GM18858 (cell line): ENCODE results near the gene NCOR1.

ENCODE experiments used
- ATAC-seq: cut with Tn5 transposase; IDR thresholded peaks from one replicate; pipeline ENCODE4 v1.9.1; 2021; ENCODE audit not compliant: unreplicated experiment

The NCOR1 gene

DNA sequence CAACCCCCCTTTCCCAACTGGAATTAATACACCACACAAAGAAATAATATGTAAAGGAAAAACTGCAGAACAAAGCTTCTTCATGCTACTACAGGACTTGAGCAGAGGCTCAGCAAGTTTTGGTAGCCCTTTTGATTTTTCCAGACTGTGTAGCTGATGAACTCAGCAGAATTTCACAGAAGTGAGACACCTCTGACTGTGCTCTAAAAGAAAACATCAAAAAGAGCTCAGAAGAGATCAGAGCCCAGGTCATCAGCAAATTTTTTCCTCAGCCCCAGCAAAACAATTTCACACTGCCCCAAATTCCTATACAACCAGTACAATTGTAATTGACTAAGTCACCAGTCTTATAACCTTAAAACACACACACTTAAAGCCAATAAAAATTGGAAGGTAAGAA is 177.7 kb downstream of the NCOR1 start:
- no peak for ATAC-seq

- no peak for ATAC-seq
Observed at GRCh38 chr17:16036261-16036660, 179.1 kb downstream of the NCOR1 start.

DNA sequence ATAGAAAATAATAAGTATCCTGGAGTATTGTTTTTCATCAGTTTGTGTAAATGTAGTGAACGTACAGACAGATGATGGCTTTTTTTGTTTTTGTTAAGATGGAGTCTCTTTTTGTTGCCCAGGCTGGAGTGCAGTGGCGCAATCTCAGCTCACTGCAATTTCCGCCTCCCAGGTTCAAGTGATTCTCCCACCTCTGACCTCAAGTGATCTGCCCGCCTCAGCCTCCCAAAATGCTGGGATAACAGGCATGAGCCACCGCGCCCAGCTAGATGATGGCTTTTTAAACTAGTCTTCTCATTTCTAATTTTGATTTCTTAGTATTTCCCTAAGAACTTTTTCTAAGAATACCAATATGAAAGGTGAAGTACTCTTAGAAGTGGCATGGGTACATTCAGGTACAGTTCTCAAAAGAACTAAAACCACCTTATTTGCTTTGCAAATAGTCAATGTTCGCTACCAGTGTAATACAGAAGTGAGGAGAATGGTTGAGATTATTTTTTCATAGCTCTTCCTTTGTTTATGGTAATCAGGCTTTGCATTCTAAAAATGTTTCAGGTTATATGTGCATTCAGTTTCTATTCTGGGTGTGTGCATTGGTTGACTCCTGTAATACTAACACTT is 181.5 kb downstream of the NCOR1 start:
- no peak for ATAC-seq

- ATAC-seq: peak; percentile 97
Observed at GRCh38 chr17:16027708-16028584, 187.4 kb downstream of the NCOR1 start.

- ATAC-seq: no peak
Observed at GRCh38 chr17:16026895-16027294, 188.4 kb downstream of the NCOR1 start.

GRCh38 chr17:16025202-16025601 is 190.1 kb downstream of the NCOR1 start:
- no peak for ATAC-seq

DNA sequence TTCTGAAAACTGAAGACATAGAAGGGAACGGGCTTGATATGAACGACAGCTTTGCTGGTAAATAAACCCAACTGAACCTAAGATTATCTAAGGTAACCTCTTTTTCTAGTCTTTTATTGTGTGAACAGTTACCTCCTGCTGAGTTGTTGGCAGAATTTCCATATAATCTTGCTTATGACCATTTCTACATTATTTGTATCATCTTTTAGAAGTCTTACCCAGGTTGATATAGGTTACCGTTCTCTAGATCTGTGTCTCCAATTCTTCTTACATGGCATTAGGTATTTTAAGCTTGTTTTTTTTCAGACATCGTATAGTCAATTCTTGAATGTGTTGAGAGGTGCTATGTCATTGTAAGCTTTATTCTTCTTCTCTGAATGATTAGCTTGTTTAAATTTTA is 191.5 kb downstream of the NCOR1 start:
- no peak for ATAC-seq

DNA sequence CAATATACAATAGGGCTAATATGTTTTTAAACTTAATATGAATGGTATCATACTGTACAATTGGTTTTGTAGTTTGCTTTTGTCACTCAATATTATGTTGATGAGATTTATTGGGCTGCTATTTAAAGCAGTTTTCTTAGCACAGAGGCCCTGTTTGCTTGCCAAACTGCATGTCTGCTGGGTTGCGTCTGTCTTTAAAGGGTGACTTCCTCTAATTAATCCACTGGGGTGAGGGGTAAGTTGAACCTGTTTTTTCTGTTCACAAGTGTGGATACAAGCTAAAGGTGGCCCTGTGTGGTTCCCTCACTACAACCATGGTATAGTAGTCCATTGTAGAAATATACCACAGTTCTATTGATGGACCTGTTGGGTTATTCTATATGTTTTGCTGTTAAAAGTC is 196.0 kb downstream of the NCOR1 start:
- no peak for ATAC-seq

GRCh38 chr17:16013943-16014407 is 201.4 kb downstream of the NCOR1 start:
- no peak for ATAC-seq

- no peak for ATAC-seq
Observed at GRCh38 chr17:16007439-16007838, 207.9 kb downstream of the NCOR1 start.

DNA sequence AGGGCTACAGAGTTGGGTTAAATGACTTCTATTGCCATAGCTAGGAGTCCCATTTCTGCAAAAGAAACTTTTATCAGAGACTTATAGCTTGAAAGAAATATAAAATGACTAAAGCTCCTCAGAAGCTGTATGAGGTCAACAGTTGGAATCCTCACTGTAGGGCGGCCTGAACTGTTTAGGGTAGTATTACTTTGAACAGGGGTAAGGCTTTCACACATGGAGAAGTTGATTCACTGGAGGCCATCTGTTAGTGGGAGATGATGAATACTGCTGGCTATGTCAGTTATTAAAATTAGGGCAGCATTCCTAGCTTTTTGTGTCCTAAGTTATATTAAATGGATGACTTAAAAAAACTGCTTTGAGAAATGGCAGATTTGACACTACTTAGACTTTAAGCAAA is 209.7 kb downstream of the NCOR1 start:
- ATAC-seq: no peak

GRCh38 chr17:16003841-16004240 is 211.5 kb downstream of the NCOR1 start:
- ATAC-seq: no peak

- no peak for ATAC-seq
Observed at GRCh38 chr17:16002708-16003260, 212.6 kb downstream of the NCOR1 start.

GRCh38 chr17:16001226-16001897 is 214.0 kb downstream of the NCOR1 start:
- no peak for ATAC-seq

- peak; percentile 36 for ATAC-seq
Observed at GRCh38 chr17:15999974-16000827, 215.1 kb downstream of the NCOR1 start.

- ATAC-seq: peak; percentile 92
Observed at GRCh38 chr17:15999141-15999973, 216.0 kb downstream of the NCOR1 start, which contains the start of the genes TTC19 and ZSWIM7. TTC19 (plus strand) TSS chr17:15999824; CDS start chr17:15999849, 25 bp downstream. ZSWIM7 (minus strand) TSS chr17:15999704; CDS start chr17:15999594, 110 bp downstream.

GRCh38 chr17:15998031-15998562 is 217.2 kb downstream of the NCOR1 start:
- no peak for ATAC-seq

DNA sequence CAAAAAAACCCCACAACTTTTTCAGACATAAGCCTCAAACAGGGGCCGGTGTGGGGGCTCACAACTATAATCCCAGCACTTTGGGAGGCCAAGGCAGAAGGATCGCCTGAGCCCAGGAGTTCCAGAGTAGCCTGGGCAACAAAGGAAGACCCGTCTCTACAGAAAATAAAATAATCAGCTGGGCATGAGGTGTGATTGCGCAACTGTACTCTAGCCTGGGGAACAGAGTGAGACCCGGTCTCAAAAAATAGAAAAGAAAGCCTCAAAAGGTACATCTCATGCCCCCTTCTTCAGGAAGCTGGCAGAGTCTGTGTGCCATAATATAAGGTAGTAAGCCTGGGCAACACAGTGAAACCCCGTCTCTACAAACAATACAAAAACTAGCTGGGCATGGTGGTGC is 219.0 kb downstream of the NCOR1 start:
- no peak for ATAC-seq
